NCI-H446 treated with DMSO at 0.1 percent for 48 hours (cell line): ENCODE results near the gene PPP1CA.

Source experiments
- DNase-seq: peaks from one replicate; lab custom pipeline; 2025; lab: John Stamatoyannopoulos, UW

The PPP1CA gene

GRCh38 chr11:67382276-67383136 is 19.2 kb downstream of the PPP1CA start:
- peak; percentile 5 for DNase-seq

- DNase-seq = no peak
These were observed 20.2 kb downstream of the PPP1CA start for GRCh38 chr11:67381244-67381972.

- DNase-seq = no peak
These were observed 22.3 kb downstream of the PPP1CA start for GRCh38 chr11:67379061-67380058.

GRCh38 chr11:67378544-67378943 is 23.1 kb downstream of the PPP1CA start:
- DNase-seq = no peak

- DNase-seq = no peak
These were observed 24.5 kb downstream of the PPP1CA start for GRCh38 chr11:67376873-67377808.

- no peak for DNase-seq
These were observed 25.4 kb downstream of the PPP1CA start for GRCh38 chr11:67376063-67376820.

GRCh38 chr11:67375320-67376055 is 26.2 kb downstream of the PPP1CA start:
- DNase-seq = no peak

GRCh38 chr11:67374571-67375281 is 26.9 kb downstream of the PPP1CA start:
- DNase-seq = no peak

- DNase-seq = no peak
These were observed 27.7 kb downstream of the PPP1CA start for GRCh38 chr11:67373648-67374570.

GRCh38 chr11:67372993-67373647 is 28.5 kb downstream of the PPP1CA start, which contains the start of gene CLCF1:
Gene CLCF1, minus strand, starts transcription at chr11:67373598. Its CDS starts 59 bp downstream, at chr11:67373539.
- DNase-seq = no peak

GRCh38 chr11:67372321-67372992 is 29.2 kb downstream of the PPP1CA start:
- no peak for DNase-seq

GRCh38 chr11:67371911-67372320 is 29.7 kb downstream of the PPP1CA start:
- DNase-seq = no peak

- DNase-seq = no peak
These were observed 30.3 kb downstream of the PPP1CA start for GRCh38 chr11:67371189-67371910.

- no peak for DNase-seq
These were observed 31.1 kb downstream of the PPP1CA start for GRCh38 chr11:67370351-67371076.

GRCh38 chr11:67369801-67370284 is 31.8 kb downstream of the PPP1CA start:
- DNase-seq = no peak
